ENCODE measurements around the gene ZNF579. TPM values are rescaled to one million over a fixed set of nuclear protein-coding genes. Genes with fewer than 3 reads are reported as not detected.

Gene ZNF579
- total and polyA plus RNA-seq, 7 experiments from 2014 or later = 0.50 to 11.0 (median 6.1) TPM

DNA sequence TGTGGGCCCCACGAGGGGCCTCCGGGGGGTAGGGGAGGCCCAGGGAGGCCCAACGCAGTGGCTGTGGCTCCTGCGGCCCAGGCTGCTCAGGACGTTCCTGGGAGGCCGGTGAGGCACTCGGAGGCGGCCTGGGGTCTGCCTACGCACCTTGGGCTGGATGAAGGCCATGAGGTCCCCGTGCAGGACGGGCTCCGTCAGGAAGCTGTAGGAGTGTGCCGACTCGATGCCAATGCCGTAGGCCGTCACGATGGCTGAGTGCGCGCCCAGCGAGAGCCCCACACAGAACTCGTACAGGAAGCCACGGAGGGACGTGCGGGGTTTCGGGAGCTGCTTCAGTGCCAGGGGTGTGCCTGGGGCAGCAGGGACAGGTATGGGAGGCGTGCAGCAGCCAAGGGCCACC lies 49.7 kb downstream of the ZNF579 start:
- Mint-ChIP-seq H3K4me3 (no peak overlapping the region), H3K36me3 (no peaks in the 10 kb centered on the region), H3K4me1 (no peaks in the 10 kb centered on the region), H3K27me3 (no peaks in the 10 kb centered on the region), H3K9me3 (no peaks in the 10 kb centered on the region), H3K27ac (no peak overlapping the region)
- Histone ChIP-seq H3K4me1 (ENCODE audit: control insufficient read depth in 2 of 2, insufficient read depth in 2 of 2, low read length in 2 of 2) (no peaks in the 10 kb centered on the region), H3K36me3 (ENCODE audit: control insufficient read depth in 2 of 3, insufficient read depth in 3 of 3, low read length in 3 of 3) (no peaks in the 10 kb centered on the region), H3K9me3 (ENCODE audit: control insufficient read depth in 2 of 3, low read length in 3 of 3) (no peaks in the 10 kb centered on the region), H3K27ac (ENCODE audit: low read depth, low read length) (no peak overlapping the region), H3K27me3 (ENCODE audit: control insufficient read depth in 2 of 2, insufficient read depth in 2 of 2, low read length in 2 of 2) (no peaks in the 10 kb centered on the region), H3K4me3 (ENCODE audit: low read length) (no peak overlapping the region)
- intact Hi-C loops (cut with micrococcal nuclease) = no loop called here
- ChIA-PET POLR2A (no interaction called here), CTCF (no interaction called here)
- ATAC-seq (no peak), DNase-seq (no peak)

DNA sequence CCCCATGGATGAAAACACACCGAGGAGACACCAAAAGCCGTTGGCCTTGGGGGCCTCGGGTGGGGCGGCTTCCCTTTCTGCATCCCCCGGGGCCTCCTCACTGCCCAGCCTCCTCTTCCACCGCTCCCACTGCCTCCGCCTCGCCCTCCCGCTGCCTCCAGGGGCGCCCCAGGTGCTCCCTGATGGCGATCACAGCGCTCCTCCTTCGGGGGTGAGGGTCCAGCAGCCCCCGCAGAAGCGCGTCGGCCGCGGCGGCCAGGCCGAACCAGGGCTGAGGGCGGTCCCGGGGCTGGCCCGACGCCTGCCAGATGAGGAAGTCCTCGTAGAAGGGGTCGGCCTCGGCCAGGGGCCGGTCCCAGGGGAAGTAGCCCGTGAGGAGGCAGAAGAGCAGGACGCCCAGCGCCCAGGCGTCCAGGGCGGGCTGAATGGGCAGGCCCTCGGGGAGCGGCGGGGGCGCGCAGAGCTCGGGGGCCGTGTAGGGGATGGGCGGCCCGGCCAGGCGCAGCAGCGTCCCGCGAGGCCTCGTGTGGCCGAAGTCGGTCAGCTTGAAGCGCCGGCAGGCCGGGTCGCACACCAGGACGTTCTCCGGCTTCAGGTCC lies 50.9 kb downstream of the ZNF579 start:
- no peak overlapping the region for H3K4me3 ChIP-seq (ENCODE audit: low read length)
- Mint-ChIP-seq H3K4me1 (no peaks in the 10 kb centered on the region), H3K27ac (no peak overlapping the region), H3K9me3 (no peaks in the 10 kb centered on the region), H3K36me3 (no peaks in the 10 kb centered on the region), H3K27me3 (peaks cover 0 to 4% (median 0%) of the 10 kb centered on the region in 5 donors), H3K4me3 (no peak overlapping the region)
- H3K4me1 ChIP-seq (ENCODE audit: control insufficient read depth in 2 of 2, insufficient read depth in 2 of 2, low read length in 2 of 2) = no peaks in the 10 kb centered on the region
- POLR2A ChIA-PET = no interaction called here
- ATAC-seq = no peak
- CTCF ChIA-PET = no interaction called here
- H3K36me3 ChIP-seq (ENCODE audit: control insufficient read depth in 2 of 3, insufficient read depth in 3 of 3, low read length in 3 of 3) = no peaks in the 10 kb centered on the region
- no peak for DNase-seq
- H3K27me3 ChIP-seq (ENCODE audit: control insufficient read depth in 2 of 2, insufficient read depth in 2 of 2, low read length in 2 of 2) = no peaks in the 10 kb centered on the region
- no peak overlapping the region for H3K27ac ChIP-seq (ENCODE audit: low read depth, low read length)
- intact Hi-C loops (cut with micrococcal nuclease) = no loop called here
- no peaks in the 10 kb centered on the region for H3K9me3 ChIP-seq (ENCODE audit: control insufficient read depth in 2 of 3, low read length in 3 of 3)

DNA sequence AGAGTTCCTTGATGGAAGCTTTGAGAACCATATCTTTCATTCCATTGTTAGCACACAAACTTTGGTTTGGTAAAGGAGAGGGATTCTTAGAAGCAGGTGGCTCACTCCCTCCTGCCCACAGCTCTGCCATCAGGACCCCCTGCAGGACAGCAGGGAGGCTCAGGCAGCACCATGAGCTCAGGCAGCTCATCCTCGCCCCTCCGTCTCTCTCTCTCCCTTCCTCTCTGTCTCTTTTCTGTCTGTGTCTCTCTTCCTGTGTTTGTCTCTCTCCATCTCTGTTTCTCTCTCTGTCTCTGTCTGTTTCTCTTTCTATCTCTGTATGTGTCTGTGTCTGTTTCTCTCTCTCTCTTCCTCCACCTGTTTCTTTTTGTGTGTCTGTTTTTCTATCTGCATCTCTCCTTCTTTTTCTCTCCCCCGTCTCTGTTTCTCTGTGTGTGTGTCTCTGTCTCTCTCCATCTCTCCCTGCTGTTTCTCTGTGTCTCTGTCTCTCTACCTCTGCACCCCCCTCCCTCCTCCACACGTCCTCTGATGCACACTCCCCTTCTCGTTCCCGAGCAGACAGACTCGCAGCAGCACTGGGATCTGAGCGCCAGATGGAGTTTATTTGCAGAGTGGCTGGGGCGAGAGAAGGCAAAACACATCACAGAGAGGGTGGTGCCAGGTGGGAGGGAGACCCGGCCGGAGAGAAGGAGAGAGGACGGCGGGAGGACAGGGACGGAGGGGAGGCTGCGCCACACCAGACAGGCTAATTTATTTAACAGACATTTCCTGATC lies 52.4 kb downstream of the ZNF579 start:
- H3K27ac Mint-ChIP-seq = no peak overlapping the region
- H3K9me3 Mint-ChIP-seq = no peaks in the 10 kb centered on the region
- Histone ChIP-seq H3K27me3 (ENCODE audit: control insufficient read depth in 2 of 2, insufficient read depth in 2 of 2, low read length in 2 of 2) (no peaks in the 10 kb centered on the region), H3K9me3 (ENCODE audit: control insufficient read depth in 2 of 3, low read length in 3 of 3) (no peaks in the 10 kb centered on the region), H3K4me1 (ENCODE audit: control insufficient read depth in 2 of 2, insufficient read depth in 2 of 2, low read length in 2 of 2) (no peaks in the 10 kb centered on the region), H3K36me3 (ENCODE audit: control insufficient read depth in 2 of 3, insufficient read depth in 3 of 3, low read length in 3 of 3) (no peaks in the 10 kb centered on the region), H3K4me3 (ENCODE audit: low read length) (no peak overlapping the region), H3K27ac (ENCODE audit: low read depth, low read length) (no peak overlapping the region)
- peaks cover 0 to 9% (median 3%) of the 10 kb centered on the region in 5 donors for H3K27me3 Mint-ChIP-seq
- DNase-seq (no peak), ATAC-seq (no peak)
- no peak overlapping the region for H3K4me3 Mint-ChIP-seq
- ChIA-PET CTCF (interaction anchor here (1.1 kb wide), 1 partner anchor 45 kb away, joined by 3 read pairs; no protein-coding TSS in a partner anchor), POLR2A (no interaction called here)
- no peaks in the 10 kb centered on the region for H3K4me1 Mint-ChIP-seq
- intact Hi-C loops (cut with micrococcal nuclease) = no loop called here
- H3K36me3 Mint-ChIP-seq = no peaks in the 10 kb centered on the region

DNA sequence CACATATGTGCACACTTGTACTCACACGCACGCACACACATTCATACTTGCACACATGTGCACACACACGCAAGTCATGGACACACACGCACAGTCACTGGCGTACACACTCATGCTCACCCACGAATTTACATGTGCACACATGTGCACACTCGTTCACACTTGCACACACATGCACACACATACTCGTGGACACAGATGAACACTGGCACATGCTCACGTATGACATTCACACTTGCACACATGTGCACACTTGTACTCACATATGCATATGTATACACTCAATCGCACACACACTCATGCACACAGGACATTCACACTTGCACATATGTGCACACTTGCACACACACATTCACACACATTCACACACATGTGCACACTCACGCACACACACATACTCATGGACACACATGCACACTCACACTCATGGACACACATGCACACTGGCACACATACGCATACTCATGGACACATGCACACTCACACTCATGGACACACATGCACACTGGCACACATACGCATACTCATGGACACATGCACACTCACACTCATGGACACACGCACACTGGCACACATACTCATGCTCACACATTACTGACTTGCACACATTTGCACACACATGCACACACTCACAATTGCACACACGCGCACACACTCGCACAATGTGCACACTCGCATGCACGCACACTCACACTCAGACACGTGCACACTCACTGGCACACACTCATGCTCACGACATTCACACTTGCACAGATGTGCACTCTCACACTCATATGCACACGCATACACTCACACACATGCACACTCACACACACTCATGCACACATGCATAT lies 53.2 kb downstream of the ZNF579 start:
- H3K27me3 ChIP-seq (ENCODE audit: control insufficient read depth in 2 of 2, insufficient read depth in 2 of 2, low read length in 2 of 2) = no peaks in the 10 kb centered on the region
- no peak overlapping the region for H3K4me3 ChIP-seq (ENCODE audit: low read length)
- no peaks in the 10 kb centered on the region for H3K36me3 ChIP-seq (ENCODE audit: control insufficient read depth in 2 of 3, insufficient read depth in 3 of 3, low read length in 3 of 3)
- no peak for DNase-seq
- Mint-ChIP-seq H3K4me1 (no peaks in the 10 kb centered on the region), H3K9me3 (no peaks in the 10 kb centered on the region), H3K27ac (no peak overlapping the region), H3K4me3 (no peak overlapping the region), H3K36me3 (no peaks in the 10 kb centered on the region), H3K27me3 (peaks cover 0 to 9% (median 3%) of the 10 kb centered on the region in 5 donors)
- ChIA-PET CTCF (no interaction called here), POLR2A (no interaction called here)
- intact Hi-C loops (cut with micrococcal nuclease) = no loop called here
- no peak for ATAC-seq
- H3K4me1 ChIP-seq (ENCODE audit: control insufficient read depth in 2 of 2, insufficient read depth in 2 of 2, low read length in 2 of 2) = no peaks in the 10 kb centered on the region
- H3K9me3 ChIP-seq (ENCODE audit: control insufficient read depth in 2 of 3, low read length in 3 of 3) = no peaks in the 10 kb centered on the region
- no peak overlapping the region for H3K27ac ChIP-seq (ENCODE audit: low read depth, low read length)

Other genes with a start within 250 kb of the ZNF579 start
- 10 to 100 TPM; 21.8 to 63.3 (median 27.2) TPM for gene KMT5C, start 241.0 kb downstream of the ZNF579 start, total RNA-seq
- 1 to 10 TPM in 1 of 2 donors, under 1 TPM in 1; 0.84 to 2.9 TPM for gene KMT5C, start 241.0 kb downstream of the ZNF579 start, polyA plus RNA-seq
- under 1 TPM in 2 of 5 experiments, not detected in 3; 0.37 to 0.49 TPM for gene COX6B2, start 226.1 kb downstream of the ZNF579 start, total RNA-seq
- not detected for gene COX6B2, start 226.1 kb downstream of the ZNF579 start, polyA plus RNA-seq
- not detected for gene GARIN5B, start 217.6 kb downstream of the ZNF579 start, total RNA-seq
- gene GARIN5B, start 217.6 kb downstream of the ZNF579 start, polyA plus RNA-seq = not detected
- under 1 TPM in 2 of 5 experiments, not detected in 3; 0.58 to 0.69 TPM for gene IL11, start 210.4 kb downstream of the ZNF579 start, total RNA-seq
- not detected for gene IL11, start 210.4 kb downstream of the ZNF579 start, polyA plus RNA-seq
- not detected for gene TMEM190, start 204.0 kb downstream of the ZNF579 start, total RNA-seq
- gene TMEM190, start 204.0 kb downstream of the ZNF579 start, polyA plus RNA-seq = not detected
- gene TMEM238, start 196.6 kb downstream of the ZNF579 start, total RNA-seq = 10 to 100 TPM in 3 of 5 experiments, 1 to 10 TPM in 2; 9.3 to 15.7 (median 13.6) TPM
- gene TMEM238, start 196.6 kb downstream of the ZNF579 start, polyA plus RNA-seq = under 1 TPM; 0.33 to 0.71 TPM
- 1,000 to 10,000 TPM; 2,549 to 3,799 (median 3,242) TPM for gene RPL28, start 194.9 kb downstream of the ZNF579 start, total RNA-seq
- gene RPL28, start 194.9 kb downstream of the ZNF579 start, polyA plus RNA-seq = 1,000 to 10,000 TPM in 1 of 2 donors, 100 to 1,000 TPM in 1; 740 to 1,050 TPM
- gene UBE2S, start 173.1 kb downstream of the ZNF579 start, total RNA-seq = 100 to 1,000 TPM in 1 of 5 experiments, 10 to 100 TPM in 4; 15.3 to 141 (median 44.1) TPM
- 10 to 100 TPM; 15.8 to 20.4 TPM for gene UBE2S, start 173.1 kb downstream of the ZNF579 start, polyA plus RNA-seq
- gene SHISA7, start 137.5 kb downstream of the ZNF579 start, total RNA-seq = not detected
- gene SHISA7, start 137.5 kb downstream of the ZNF579 start, polyA plus RNA-seq = not detected
- 10 to 100 TPM in 3 of 5 experiments, 1 to 10 TPM in 2; 5.1 to 20.1 (median 11.3) TPM for gene ISOC2, start 119.2 kb downstream of the ZNF579 start, total RNA-seq
- gene ISOC2, start 119.2 kb downstream of the ZNF579 start, polyA plus RNA-seq = 10 to 100 TPM; 25.9 to 31.2 TPM
- gene C19orf85, start 116.1 kb downstream of the ZNF579 start, total RNA-seq = not detected
- gene C19orf85, start 116.1 kb downstream of the ZNF579 start, polyA plus RNA-seq = not detected
- 10 to 100 TPM in 2 of 5 experiments, 1 to 10 TPM in 3; 6.6 to 27.2 (median 9.0) TPM for gene ZNF628, start 104.2 kb downstream of the ZNF579 start, total RNA-seq
- 1 to 10 TPM in 1 of 2 donors, under 1 TPM in 1; 0.07 to 1.6 TPM for gene ZNF628, start 104.2 kb downstream of the ZNF579 start, polyA plus RNA-seq
- 10 to 100 TPM in 1 of 5 experiments, 1 to 10 TPM in 4; 2.7 to 12.8 (median 7.5) TPM for gene NAT14, start 95.7 kb downstream of the ZNF579 start, total RNA-seq
- 1 to 10 TPM; 1.7 to 3.3 TPM for gene NAT14, start 95.7 kb downstream of the ZNF579 start, polyA plus RNA-seq
- under 1 TPM; 0.21 to 0.48 (median 0.35) TPM for gene SSC5D, start 92.4 kb downstream of the ZNF579 start, total RNA-seq
- not detected for gene SSC5D, start 92.4 kb downstream of the ZNF579 start, polyA plus RNA-seq
- not detected for gene SBK2, start 43.7 kb downstream of the ZNF579 start, total RNA-seq
- gene SBK2, start 43.7 kb downstream of the ZNF579 start, polyA plus RNA-seq = not detected
- gene SBK3, start 35.3 kb downstream of the ZNF579 start, total RNA-seq = not detected
- not detected for gene SBK3, start 35.3 kb downstream of the ZNF579 start, polyA plus RNA-seq
- gene FIZ1, start 18.7 kb upstream of the ZNF579 start, total RNA-seq = 10 to 100 TPM in 4 of 5 experiments, 1 to 10 TPM in 1; 9.4 to 32.0 (median 16.1) TPM
- 1 to 10 TPM; 3.3 to 6.5 TPM for gene FIZ1, start 18.7 kb upstream of the ZNF579 start, polyA plus RNA-seq
- 10 to 100 TPM; 13.3 to 32.1 (median 24.7) TPM for gene ZNF524, start 19.4 kb upstream of the ZNF579 start, total RNA-seq
- 10 to 100 TPM; 41.2 to 50.5 TPM for gene ZNF524, start 19.4 kb upstream of the ZNF579 start, polyA plus RNA-seq
- gene ZNF865, start 24.8 kb upstream of the ZNF579 start, total RNA-seq = 10 to 100 TPM; 13.8 to 22.7 (median 15.3) TPM
- under 1 TPM; 0.06 to 0.24 TPM for gene ZNF865, start 24.8 kb upstream of the ZNF579 start, polyA plus RNA-seq
- 10 to 100 TPM in 2 of 5 experiments, 1 to 10 TPM in 3; 5.1 to 17.1 (median 9.0) TPM for gene ZNF784, start 43.7 kb upstream of the ZNF579 start, total RNA-seq
- 1 to 10 TPM in 1 of 2 donors, under 1 TPM in 1; 0.65 to 2.0 TPM for gene ZNF784, start 43.7 kb upstream of the ZNF579 start, polyA plus RNA-seq
- gene ZNF580, start 60.2 kb upstream of the ZNF579 start, total RNA-seq = 100 to 1,000 TPM in 2 of 5 experiments, 10 to 100 TPM in 3; 45.2 to 109 (median 65.3) TPM
- gene ZNF580, start 60.2 kb upstream of the ZNF579 start, polyA plus RNA-seq = 10 to 100 TPM; 14.6 to 20.4 TPM
- 10 to 100 TPM; 27.0 to 35.8 (median 32.1) TPM for gene ZNF581, start 62.8 kb upstream of the ZNF579 start, total RNA-seq
- 10 to 100 TPM; 36.7 to 39.5 TPM for gene ZNF581, start 62.8 kb upstream of the ZNF579 start, polyA plus RNA-seq
- gene CCDC106, start 67.4 kb upstream of the ZNF579 start, total RNA-seq = 1 to 10 TPM; 3.4 to 9.6 (median 4.0) TPM
- gene CCDC106, start 67.4 kb upstream of the ZNF579 start, polyA plus RNA-seq = 1 to 10 TPM; 2.1 to 2.7 TPM
- 100 to 1,000 TPM; 253 to 284 (median 266) TPM for gene U2AF2, start 74.2 kb upstream of the ZNF579 start, total RNA-seq
- 1 to 10 TPM; 5.7 to 9.8 TPM for gene U2AF2, start 74.2 kb upstream of the ZNF579 start, polyA plus RNA-seq
- 10 to 100 TPM; 45.2 to 67.1 (median 52.2) TPM for gene EPN1, start 94.4 kb upstream of the ZNF579 start, total RNA-seq
- 10 to 100 TPM in 1 of 2 donors, 1 to 10 TPM in 1; 9.2 to 20.4 TPM for gene EPN1, start 94.4 kb upstream of the ZNF579 start, polyA plus RNA-seq
- not detected for gene NLRP9, start 157.6 kb upstream of the ZNF579 start, total RNA-seq
- gene NLRP9, start 157.6 kb upstream of the ZNF579 start, polyA plus RNA-seq = not detected
- not detected for gene RFPL4A, start 178.2 kb upstream of the ZNF579 start, total RNA-seq
- gene RFPL4A, start 178.2 kb upstream of the ZNF579 start, polyA plus RNA-seq = not detected
- not detected for gene RFPL4AL1, start 188.3 kb upstream of the ZNF579 start, total RNA-seq
- not detected for gene RFPL4AL1, start 188.3 kb upstream of the ZNF579 start, polyA plus RNA-seq